ENCODE measurements around the gene PLSCR3. TPM values are rescaled to one million over a fixed set of nuclear protein-coding genes. Genes with fewer than 3 reads are reported as not detected.

PLSCR3 gene
- total RNA-seq, 1 experiment from 2014 or later = 21.9 TPM

DNA sequence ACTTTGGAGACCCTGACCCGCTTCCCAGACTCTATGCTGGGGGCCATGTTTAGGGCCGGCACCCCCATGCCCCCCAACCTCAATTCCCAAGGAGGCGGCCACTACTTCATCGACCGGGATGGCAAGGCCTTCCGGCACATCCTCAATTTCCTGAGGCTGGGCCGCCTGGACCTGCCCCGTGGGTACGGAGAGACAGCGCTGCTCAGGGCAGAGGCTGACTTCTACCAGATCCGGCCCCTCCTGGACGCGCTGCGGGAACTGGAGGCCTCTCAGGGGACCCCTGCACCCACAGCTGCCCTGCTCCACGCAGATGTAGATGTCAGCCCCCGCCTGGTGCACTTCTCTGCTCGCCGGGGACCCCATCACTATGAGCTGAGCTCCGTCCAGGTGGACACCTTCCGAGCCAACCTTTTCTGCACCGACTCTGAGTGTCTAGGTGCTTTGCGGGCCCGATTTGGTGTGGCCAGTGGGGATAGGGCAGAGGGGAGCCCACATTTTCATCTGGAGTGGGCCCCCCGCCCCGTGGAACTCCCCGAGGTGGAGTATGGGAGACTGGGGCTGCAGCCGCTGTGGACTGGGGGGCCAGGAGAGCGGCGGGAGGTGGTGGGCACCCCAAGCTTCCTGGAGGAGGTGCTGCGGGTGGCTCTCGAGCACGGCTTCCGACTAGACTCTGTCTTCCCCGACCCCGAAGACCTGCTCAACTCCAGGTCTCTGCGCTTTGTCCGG lies 41.3 kb downstream of the PLSCR3 start:
- intact Hi-C loops (cut with micrococcal nuclease; ENCODE audit: unreplicated experiment) = loop anchor here (5.0 to 10.0 kb wide), 2 partner anchors 84 to 332 kb away; partner anchors contain the start of genes FGF11, TMEM102, TP53 and WRAP53
- no peak for DNase-seq
- CTCF ChIA-PET = no interaction called here
- Mint-ChIP-seq H3K36me3 (ENCODE audit: insufficient read depth, unreplicated experiment) (peaks cover 43% of the 10 kb centered on the region), H3K4me3 (ENCODE audit: low read depth, unreplicated experiment) (peak overlapping the region; percentile 93), H3K27me3 (ENCODE audit: unreplicated experiment) (peaks cover 8% of the 10 kb centered on the region), H3K27ac (ENCODE audit: unreplicated experiment) (peak overlapping the region; percentile 95), H3K9me3 (ENCODE audit: low read depth, unreplicated experiment) (no peaks in the 10 kb centered on the region), H3K4me1 (ENCODE audit: low read depth, unreplicated experiment) (peaks cover 25% of the 10 kb centered on the region)
- BruUV-seq (replicated peaks) = no TSS peak
- TF ChIP-seq CTCF (IDR thresholded peaks at IDR 0.05; ENCODE audit: unreplicated experiment) = no peak

GRCh38 chr17:7352503-7352889 lies 41.8 kb downstream of the PLSCR3 start:
- Mint-ChIP-seq H3K4me3 (ENCODE audit: low read depth, unreplicated experiment) (peak overlapping the region; percentile 93), H3K9me3 (ENCODE audit: low read depth, unreplicated experiment) (no peaks in the 10 kb centered on the region), H3K27ac (ENCODE audit: unreplicated experiment) (peak overlapping the region; percentile 95), H3K4me1 (ENCODE audit: low read depth, unreplicated experiment) (peaks cover 28% of the 10 kb centered on the region), H3K27me3 (ENCODE audit: unreplicated experiment) (peaks cover 14% of the 10 kb centered on the region), H3K36me3 (ENCODE audit: insufficient read depth, unreplicated experiment) (peaks cover 49% of the 10 kb centered on the region)
- intact Hi-C loops (cut with micrococcal nuclease; ENCODE audit: unreplicated experiment) = loop anchor here (5.0 to 10.0 kb wide), 2 partner anchors 85 to 332 kb away; partner anchors contain the start of genes FGF11, TMEM102, TP53 and WRAP53
- BruUV-seq (replicated peaks) = TSS peak; percentile 61
- peak; percentile 15 for TF ChIP-seq CTCF (IDR thresholded peaks at IDR 0.05; ENCODE audit: unreplicated experiment)
- DNase-seq = no peak
- CTCF ChIA-PET = no interaction called here

DNA sequence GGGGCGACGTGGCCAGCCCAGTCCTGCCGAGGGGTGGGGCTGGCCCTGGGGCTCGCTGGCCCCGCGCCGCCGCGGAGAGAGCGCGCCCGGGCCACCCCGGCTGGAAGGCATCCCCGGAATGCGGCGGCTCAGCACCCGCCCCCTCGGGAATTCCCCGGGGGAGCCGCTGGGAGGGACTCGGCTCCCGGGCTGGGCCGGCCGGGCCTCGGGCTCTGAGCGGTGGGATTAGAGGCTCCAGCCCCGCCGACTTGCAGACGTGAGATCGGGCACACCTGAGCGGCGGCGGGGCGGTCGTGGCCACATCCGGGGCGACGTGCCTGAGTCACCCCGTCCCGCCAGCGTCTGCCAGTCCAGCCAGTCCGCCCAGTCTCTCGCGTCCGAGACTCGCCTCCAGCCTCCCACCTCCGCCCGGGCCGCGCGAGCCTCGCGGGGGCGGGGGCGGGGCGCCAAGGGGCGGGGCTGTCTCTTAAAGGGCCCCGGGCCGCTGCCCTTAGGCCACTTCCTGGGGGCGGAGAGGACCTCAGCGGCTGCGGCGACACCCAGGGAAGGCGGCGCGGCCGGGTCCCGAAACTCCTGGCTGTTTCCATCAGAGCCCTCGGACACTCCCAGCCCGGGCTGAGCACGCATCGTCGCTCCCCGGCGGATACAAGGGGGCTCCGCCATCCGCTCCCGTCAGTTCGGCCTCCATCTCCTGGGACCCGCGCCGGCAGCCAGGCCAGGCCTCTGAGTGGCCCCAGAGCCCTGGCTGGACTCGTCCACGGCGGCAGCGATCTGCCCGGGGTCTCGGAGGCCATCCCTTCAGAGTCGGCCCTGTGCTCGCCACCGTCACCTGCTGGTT lies 42.4 kb downstream of the PLSCR3 start, which contains the start of gene KCTD11:
Gene KCTD11, plus strand, starts transcription at position 498 of the 838 bp plus-strand sequence.
- CTCF ChIA-PET = interaction anchor here (1.4 kb wide), 1 partner anchor 52 kb away, joined by 3 read pairs; the partner anchor contains the start of gene TMEM256
- TF ChIP-seq CTCF (IDR thresholded peaks at IDR 0.05; ENCODE audit: unreplicated experiment) = no peak
- Mint-ChIP-seq H3K4me3 (ENCODE audit: low read depth, unreplicated experiment) (peak within 1 kb of the TSS; percentile 93), H3K27ac (ENCODE audit: unreplicated experiment) (peak within 1 kb of the TSS; percentile 95), H3K36me3 (ENCODE audit: insufficient read depth, unreplicated experiment) (peaks cover 55% of the 10 kb centered on the region), H3K9me3 (ENCODE audit: low read depth, unreplicated experiment) (no peaks in the 10 kb centered on the region), H3K4me1 (ENCODE audit: low read depth, unreplicated experiment) (peaks cover 28% of the 10 kb centered on the region), H3K27me3 (ENCODE audit: unreplicated experiment) (peaks cover 20% of the 10 kb centered on the region)
- intact Hi-C loops (cut with micrococcal nuclease; ENCODE audit: unreplicated experiment) = loop anchor here (5.0 to 10.0 kb wide), 2 partner anchors 85 to 333 kb away; partner anchors contain the start of genes FGF11, TMEM102, TP53 and WRAP53
- peak; percentile 94 for DNase-seq
- no TSS peak for BruUV-seq (replicated peaks)

DNA sequence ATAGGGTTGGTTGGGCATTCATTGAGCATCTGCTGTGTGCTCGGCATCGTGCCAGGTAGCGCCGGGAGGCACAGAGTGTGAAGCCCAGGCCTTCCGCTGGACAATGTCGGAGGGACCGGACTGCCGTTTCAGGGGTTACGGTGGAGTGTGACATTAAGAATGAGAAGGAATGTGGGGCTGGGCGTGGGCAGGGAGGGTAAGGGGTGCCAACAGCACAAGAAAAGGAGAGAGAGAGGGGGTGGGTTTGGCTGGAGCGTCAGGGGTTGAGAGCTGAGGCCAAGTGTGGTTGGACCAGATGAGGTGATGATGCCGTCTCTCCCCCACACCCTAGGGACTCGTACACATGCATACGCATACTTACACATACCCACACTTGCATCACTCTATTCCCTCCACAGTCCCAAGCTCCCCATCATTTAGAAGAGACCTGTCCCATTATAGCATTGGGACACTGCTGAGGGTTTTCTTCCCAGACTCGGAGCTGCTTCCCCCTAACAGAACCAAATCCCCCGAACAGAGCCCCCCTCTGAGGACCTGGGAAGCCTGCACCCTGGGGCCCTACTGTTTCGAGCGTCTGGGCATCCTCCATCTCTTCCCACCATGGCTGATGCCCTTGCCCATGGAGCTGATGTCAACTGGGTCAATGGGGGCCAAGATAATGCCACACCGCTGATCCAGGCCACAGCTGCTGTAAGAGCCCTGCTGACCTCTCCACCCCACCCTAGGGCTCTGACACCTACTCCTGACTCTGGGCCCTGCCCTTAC lies 45.7 kb downstream of the PLSCR3 start:
- Mint-ChIP-seq H3K4me1 (ENCODE audit: low read depth, unreplicated experiment) (peaks cover 17% of the 10 kb centered on the region), H3K27me3 (ENCODE audit: unreplicated experiment) (peaks cover 33% of the 10 kb centered on the region), H3K36me3 (ENCODE audit: insufficient read depth, unreplicated experiment) (peaks cover 64% of the 10 kb centered on the region), H3K27ac (ENCODE audit: unreplicated experiment) (peak overlapping the region; percentile 57), H3K4me3 (ENCODE audit: low read depth, unreplicated experiment) (no peak overlapping the region), H3K9me3 (ENCODE audit: low read depth, unreplicated experiment) (no peaks in the 10 kb centered on the region)
- BruUV-seq (replicated peaks) = no TSS peak
- no peak for TF ChIP-seq CTCF (IDR thresholded peaks at IDR 0.05; ENCODE audit: unreplicated experiment)
- CTCF ChIA-PET = interaction anchor here (0.6 kb wide), 1 partner anchor 101 kb away, joined by 4 read pairs; no protein-coding TSS in a partner anchor
- intact Hi-C loops (cut with micrococcal nuclease; ENCODE audit: unreplicated experiment) = loop anchor here (5.0 kb wide), 1 partner anchor 301 kb away; no protein-coding TSS in a partner anchor
- no peak for DNase-seq

Data from Calu3 (cell line).